ENCODE results near the gene ANKRD9.
"Not testable (repeated sequence)": the region's sequence is repeated elsewhere in the genome, so short reads cannot be mapped to it uniquely, and the experiment has no call there.

ANKRD9 gene

DNA sequence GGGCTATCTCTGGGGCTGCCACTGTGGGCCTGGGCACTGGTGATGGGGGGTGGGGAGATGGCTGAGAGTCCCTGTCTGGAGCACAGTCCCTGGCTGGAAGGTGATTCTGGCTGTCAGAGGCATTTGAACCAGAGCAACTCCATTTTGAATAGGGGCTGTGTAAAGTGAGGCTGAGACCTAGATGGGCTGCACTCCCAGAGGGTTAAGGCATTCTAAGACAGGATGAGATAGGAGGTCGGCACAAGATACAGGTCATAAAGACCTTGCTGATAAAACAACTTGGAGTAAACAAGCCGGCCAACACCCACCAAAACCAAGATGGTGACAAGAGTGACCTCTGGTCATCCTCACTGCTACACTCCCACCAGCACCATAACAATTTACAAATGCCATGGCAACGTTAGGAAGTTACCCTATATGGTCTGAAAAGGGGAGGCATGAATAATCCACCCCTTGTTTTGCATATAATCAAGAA, 41.4 kb upstream of the ANKRD9 start:
- not testable (repeated sequence) for H2AFZ ChIP-seq (ENCODE audit: low read length); H3K23ac ChIP-seq (ENCODE audit: low read depth, low read length, poor library complexity); H3K9me3 ChIP-seq (replicated peaks in 1 of 2; ENCODE audit: control insufficient read depth in 2 of 2, insufficient read depth in 1 of 2, low read depth in 1 of 2, low read length in 2 of 2); H2BK5ac ChIP-seq (ENCODE audit: low read length); H4K91ac ChIP-seq (ENCODE audit: low read depth, low read length, poor library complexity); H3K4me2 ChIP-seq (ENCODE audit: insufficient read depth, low read length, poor library complexity, severe bottlenecking); H2AK5ac ChIP-seq (ENCODE audit: low read depth, low read length); H3K4me1 ChIP-seq (ENCODE audit: control insufficient read depth in 2 of 2, insufficient read depth in 1 of 2, low read depth in 1 of 2, low read length in 2 of 2); H3K27me3 ChIP-seq (ENCODE audit: control insufficient read depth in 3 of 3, insufficient read depth in 3 of 3, low read depth in 1 of 3, low read length in 3 of 3); H2BK15ac ChIP-seq (ENCODE audit: low read length); H2BK120ac ChIP-seq (ENCODE audit: low read depth, low read length); H3K4ac ChIP-seq (ENCODE audit: low read length); H3K14ac ChIP-seq (ENCODE audit: low read length); H3K27ac ChIP-seq (replicated peaks; ENCODE audit: low read length); H3K79me1 ChIP-seq (ENCODE audit: low read depth, low read length); H3K36me3 ChIP-seq (replicated peaks in 1 of 2; ENCODE audit: control insufficient read depth in 2 of 2, insufficient read depth in 2 of 2, low read length in 2 of 2); DNase-seq (ENCODE audit: low spot score); H2BK12ac ChIP-seq (ENCODE audit: low read length); H4K8ac ChIP-seq (ENCODE audit: low read depth, low read length); H3K9ac ChIP-seq (ENCODE audit: low read depth, low read length, poor library complexity); H3K4me3 ChIP-seq (ENCODE audit: low read length in 2 of 2); H3K18ac ChIP-seq (ENCODE audit: low read length)
- WGBS, 2 donors (ENCODE audit: extremely low coverage in 2 of 2, insufficient read length in 2 of 2, insufficient replicate concordance in 1 of 2): no CpG with 5 or more reads among the region's 3 CpGs

GRCh38 chr14:102548616-102549240, 39.2 kb upstream of the ANKRD9 start:
- no peak overlapping the region for H2BK12ac ChIP-seq (ENCODE audit: low read length)
- H3K9me3 ChIP-seq (replicated peaks in 1 of 2; ENCODE audit: control insufficient read depth in 2 of 2, insufficient read depth in 1 of 2, low read depth in 1 of 2, low read length in 2 of 2): no peaks in the 10 kb centered on the region
- H2BK120ac ChIP-seq (ENCODE audit: low read depth, low read length): no peak overlapping the region
- H3K18ac ChIP-seq (ENCODE audit: low read length): no peak overlapping the region
- no peaks in the 10 kb centered on the region for H3K36me3 ChIP-seq (replicated peaks in 1 of 2; ENCODE audit: control insufficient read depth in 2 of 2, insufficient read depth in 2 of 2, low read length in 2 of 2)
- H3K14ac ChIP-seq (ENCODE audit: low read length): no peak overlapping the region
- no peak overlapping the region for H3K9ac ChIP-seq (ENCODE audit: low read depth, low read length, poor library complexity)
- no peak overlapping the region for H3K4ac ChIP-seq (ENCODE audit: low read length)
- WGBS, 2 donors (ENCODE audit: extremely low coverage in 2 of 2, insufficient read length in 2 of 2, insufficient replicate concordance in 1 of 2): no CpG with 5 or more reads among the region's 3 CpGs
- peaks cover 6 to 11% of the 10 kb centered on the region in 2 donors for H3K4me1 ChIP-seq (ENCODE audit: control insufficient read depth in 2 of 2, insufficient read depth in 1 of 2, low read depth in 1 of 2, low read length in 2 of 2)
- no peak overlapping the region for H2AK5ac ChIP-seq (ENCODE audit: low read depth, low read length)
- H3K4me2 ChIP-seq (ENCODE audit: insufficient read depth, low read length, poor library complexity, severe bottlenecking): no peak overlapping the region
- peaks cover 8 to 27% (median 23%) of the 10 kb centered on the region in 3 experiments for H3K27me3 ChIP-seq (ENCODE audit: control insufficient read depth in 3 of 3, insufficient read depth in 3 of 3, low read depth in 1 of 3, low read length in 3 of 3)
- H4K8ac ChIP-seq (ENCODE audit: low read depth, low read length): no peak overlapping the region
- no peak overlapping the region for H3K27ac ChIP-seq (replicated peaks; ENCODE audit: low read length)
- no peak overlapping the region for H3K23ac ChIP-seq (ENCODE audit: low read depth, low read length, poor library complexity)
- no peak overlapping the region for H4K91ac ChIP-seq (ENCODE audit: low read depth, low read length, poor library complexity)
- H2AFZ ChIP-seq (ENCODE audit: low read length): no peak overlapping the region
- no peaks in the 10 kb centered on the region for H3K79me1 ChIP-seq (ENCODE audit: low read depth, low read length)
- H2BK5ac ChIP-seq (ENCODE audit: low read length): no peak overlapping the region
- no peak overlapping the region for H2BK15ac ChIP-seq (ENCODE audit: low read length)
- no peak for DNase-seq (ENCODE audit: low spot score)
- H3K4me3 ChIP-seq (ENCODE audit: low read length in 2 of 2): no peak overlapping the region

DNA sequence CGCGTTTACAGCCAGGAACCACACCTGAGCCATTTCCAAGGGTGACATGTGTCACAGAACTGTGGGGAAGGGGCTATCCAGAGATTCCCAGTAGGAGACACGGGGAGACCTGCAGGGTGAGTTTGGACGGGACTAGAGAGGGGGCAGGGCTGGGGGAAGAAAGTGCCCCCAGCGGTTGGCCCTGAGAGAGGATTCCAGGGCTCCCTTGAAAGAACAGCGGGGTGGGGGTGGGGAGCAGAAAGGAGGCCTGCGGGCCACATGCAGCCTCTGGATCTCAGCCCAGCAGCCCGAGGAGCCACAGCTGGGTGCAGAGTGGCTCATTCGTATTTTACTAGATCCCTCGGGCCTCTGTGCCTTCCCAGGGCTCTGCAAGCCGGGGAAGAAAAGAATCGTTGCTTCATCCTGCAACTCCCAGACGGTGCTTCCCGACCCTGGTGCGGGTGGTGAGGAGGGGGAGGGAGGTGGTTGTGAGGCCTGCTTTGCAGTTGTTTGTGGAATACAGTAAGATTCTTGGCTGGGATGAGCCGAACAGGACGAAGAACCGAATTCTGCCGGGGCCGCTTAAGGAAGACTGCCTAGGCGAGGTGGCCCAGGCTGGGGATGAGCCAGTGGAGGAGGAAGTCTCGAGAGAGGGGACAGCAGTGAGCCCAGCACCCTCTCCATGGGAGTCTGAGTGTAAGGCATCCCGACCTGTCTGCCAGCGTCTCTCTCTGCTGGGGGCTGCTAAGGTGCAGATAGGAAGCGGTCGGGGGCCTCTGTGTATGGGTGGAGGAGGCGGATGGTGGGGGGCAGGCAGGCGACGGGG, 36.1 kb upstream of the ANKRD9 start:
- no peak for DNase-seq (ENCODE audit: low spot score)

More for the DNA sequence above, 36.1 kb upstream of the ANKRD9 start:
- Histone ChIP-seq H2BK5ac (ENCODE audit: low read length) (peak overlapping the region; percentile 33), H2AK5ac (ENCODE audit: low read depth, low read length) (peak overlapping the region; percentile 88), H2AFZ (ENCODE audit: low read length) (peak overlapping the region; percentile 91), H2BK12ac (ENCODE audit: low read length) (peak overlapping the region; percentile 58), H3K4me2 (ENCODE audit: insufficient read depth, low read length, poor library complexity, severe bottlenecking) (no peak overlapping the region), H2BK15ac (ENCODE audit: low read length) (peak overlapping the region; percentile 97), H3K9ac (ENCODE audit: low read depth, low read length, poor library complexity) (peak overlapping the region; percentile 63), H3K4me1 (ENCODE audit: control insufficient read depth in 2 of 2, insufficient read depth in 1 of 2, low read depth in 1 of 2, low read length in 2 of 2) (peaks cover 6 to 7% of the 10 kb centered on the region in 2 donors), H2BK120ac (ENCODE audit: low read depth, low read length) (peak overlapping the region; percentile 89), H3K14ac (ENCODE audit: low read length) (peak overlapping the region; percentile 31), H3K4ac (ENCODE audit: low read length) (no peak overlapping the region), H3K4me3 (ENCODE audit: low read length in 2 of 2) (no peak overlapping the region), H4K91ac (ENCODE audit: low read depth, low read length, poor library complexity) (peak overlapping the region; percentile 11), H3K79me1 (ENCODE audit: low read depth, low read length) (no peaks in the 10 kb centered on the region), H3K27ac (replicated peaks; ENCODE audit: low read length) (no peak overlapping the region), H3K23ac (ENCODE audit: low read depth, low read length, poor library complexity) (peak overlapping the region; percentile 57), H3K18ac (ENCODE audit: low read length) (peak overlapping the region; percentile 93), H3K9me3 (replicated peaks in 1 of 2; ENCODE audit: control insufficient read depth in 2 of 2, insufficient read depth in 1 of 2, low read depth in 1 of 2, low read length in 2 of 2) (no peaks in the 10 kb centered on the region), H4K8ac (ENCODE audit: low read depth, low read length) (no peak overlapping the region), H3K36me3 (replicated peaks in 1 of 2; ENCODE audit: control insufficient read depth in 2 of 2, insufficient read depth in 2 of 2, low read length in 2 of 2) (no peaks in the 10 kb centered on the region), H3K27me3 (ENCODE audit: control insufficient read depth in 3 of 3, insufficient read depth in 3 of 3, low read depth in 1 of 3, low read length in 3 of 3) (peaks cover 8 to 39% (median 23%) of the 10 kb centered on the region in 3 experiments)
- no CpG with 5 or more reads among the region's 29 CpGs for WGBS, 2 donors (ENCODE audit: extremely low coverage in 2 of 2, insufficient read length in 2 of 2, insufficient replicate concordance in 1 of 2)
